HS-5 (cell line): ENCODE results near the gene ZNG1C.
"Not testable (repeated sequence)": the region's sequence is repeated elsewhere in the genome, so short reads cannot be mapped to it uniquely, and the experiment has no call there.

ENCODE experiments used
- DNase-seq: peaks from one replicate; pipeline ENCODE4 v3.0.0-alpha.2; 2012; ENCODE audit warnings: low read depth

Gene ZNG1C

GRCh38 chr9:68241683-68242082 lies at the start of gene ZNG1C:
TSS of gene ZNG1C (plus strand) at chr9:68241983. CDS start at chr9:68242032, 49 bp downstream.
- DNase-seq = not testable (repeated sequence)

GRCh38 chr9:68242437-68242836 lies 654 bp downstream of the ZNG1C start:
- not testable (repeated sequence) for DNase-seq

- not testable (repeated sequence) for DNase-seq
Observed at GRCh38 chr9:68281041-68281440, 39.3 kb downstream of the ZNG1C start.

- not testable (repeated sequence) for DNase-seq
Observed at GRCh38 chr9:68302567-68302966, 60.8 kb downstream of the ZNG1C start, which contains the start of gene FOXD4L3. TSS of gene FOXD4L3 (plus strand) at chr9:68302867. CDS start at chr9:68302952, 85 bp downstream.

- not testable (repeated sequence) for DNase-seq
Observed at GRCh38 chr9:68303771-68304170, 62.0 kb downstream of the ZNG1C start.

- DNase-seq = not testable (repeated sequence)
Observed at GRCh38 chr9:68304212-68304611, 62.4 kb downstream of the ZNG1C start.

GRCh38 chr9:68304777-68305176 lies 63.0 kb downstream of the ZNG1C start:
- not testable (repeated sequence) for DNase-seq

GRCh38 chr9:68305680-68306285 lies 64.0 kb downstream of the ZNG1C start:
- DNase-seq = not testable (repeated sequence)

GRCh38 chr9:68306391-68306964 lies 64.7 kb downstream of the ZNG1C start:
- not testable (repeated sequence) for DNase-seq

- not testable (repeated sequence) for DNase-seq
Observed at GRCh38 chr9:68307127-68307526, 65.3 kb downstream of the ZNG1C start.

GRCh38 chr9:68307654-68308053 lies 65.9 kb downstream of the ZNG1C start:
- DNase-seq = not testable (repeated sequence)

GRCh38 chr9:68311208-68311607 lies 69.4 kb downstream of the ZNG1C start:
- DNase-seq = not testable (repeated sequence)

GRCh38 chr9:68318209-68318608 lies 76.4 kb downstream of the ZNG1C start:
- DNase-seq = not testable (repeated sequence)

GRCh38 chr9:68323749-68324148 lies 82.0 kb downstream of the ZNG1C start:
- DNase-seq = not testable (repeated sequence)

- DNase-seq = not testable (repeated sequence)
Observed at GRCh38 chr9:68324518-68324917, 82.7 kb downstream of the ZNG1C start.

- DNase-seq = not testable (repeated sequence)
Observed at GRCh38 chr9:68329106-68329505, 87.3 kb downstream of the ZNG1C start.

GRCh38 chr9:68330531-68331173 lies 88.9 kb downstream of the ZNG1C start:
- not testable (repeated sequence) for DNase-seq

GRCh38 chr9:68332122-68332521 lies 90.3 kb downstream of the ZNG1C start:
- not testable (repeated sequence) for DNase-seq

GRCh38 chr9:68335935-68336334 lies 94.2 kb downstream of the ZNG1C start:
- DNase-seq = not testable (repeated sequence)

- not testable (repeated sequence) for DNase-seq
Observed at GRCh38 chr9:68336639-68337339, 95.0 kb downstream of the ZNG1C start.

- DNase-seq = not testable (repeated sequence)
Observed at GRCh38 chr9:68338000-68338399, 96.2 kb downstream of the ZNG1C start.
